Coronary artery (tissue), 2 donors: ENCODE results near the gene NBL1.

ENCODE experiments used
- DNase-seq: peaks from one replicate; pipeline ENCODE4 v3.0.0-alpha.2; 2017; ENCODE audit warnings: low spot score
- H3K27ac ChIP-seq, 2 donors: fragments of 200-600 bp; sonication (generic); one replicate each; pipeline ENCODE4 v1.5.1; 2016 to 2019
- H3K4me3 ChIP-seq: fragments of 200-600 bp; sonication (generic); 2 replicates; pipeline ENCODE4 v1.5.1; 2016; ENCODE audit warnings: mild to moderate bottlenecking, moderate library complexity
- TF ChIP-seq, protein P1 (sequence below): fragments of 200-600 bp; sonication (generic); IDR thresholded peaks from one replicate; pipeline ENCODE4 v1.5.1; 2019; ENCODE audit warnings: antibody characterized with exemption

Gene NBL1

DNA sequence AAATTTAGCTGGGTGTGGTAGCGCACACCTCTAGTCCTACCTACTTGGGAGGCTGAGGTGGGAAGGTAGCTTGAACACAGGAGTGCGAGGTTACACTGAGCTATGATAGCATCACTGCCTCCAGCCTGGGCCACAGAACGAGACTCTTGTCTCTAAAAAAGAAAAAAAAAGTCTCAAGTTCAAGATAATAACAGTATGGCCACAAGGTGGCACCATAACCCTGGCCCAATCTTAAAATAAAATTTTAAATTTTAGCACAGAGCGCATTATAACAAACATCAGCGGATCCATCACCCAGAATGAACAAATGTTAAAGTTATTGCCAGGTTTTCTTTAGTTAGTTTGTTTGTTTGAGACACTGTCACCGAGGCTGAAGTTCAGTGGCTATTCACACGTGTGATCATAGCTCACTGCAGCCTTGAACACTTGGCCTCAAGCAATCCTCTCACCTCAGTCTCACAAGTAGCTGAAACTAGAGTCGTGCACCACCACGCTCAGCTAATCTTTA lies 17.7 kb downstream of the NBL1 start:
- DNase-seq, result no peak
- TF ChIP-seq, protein P1, sequence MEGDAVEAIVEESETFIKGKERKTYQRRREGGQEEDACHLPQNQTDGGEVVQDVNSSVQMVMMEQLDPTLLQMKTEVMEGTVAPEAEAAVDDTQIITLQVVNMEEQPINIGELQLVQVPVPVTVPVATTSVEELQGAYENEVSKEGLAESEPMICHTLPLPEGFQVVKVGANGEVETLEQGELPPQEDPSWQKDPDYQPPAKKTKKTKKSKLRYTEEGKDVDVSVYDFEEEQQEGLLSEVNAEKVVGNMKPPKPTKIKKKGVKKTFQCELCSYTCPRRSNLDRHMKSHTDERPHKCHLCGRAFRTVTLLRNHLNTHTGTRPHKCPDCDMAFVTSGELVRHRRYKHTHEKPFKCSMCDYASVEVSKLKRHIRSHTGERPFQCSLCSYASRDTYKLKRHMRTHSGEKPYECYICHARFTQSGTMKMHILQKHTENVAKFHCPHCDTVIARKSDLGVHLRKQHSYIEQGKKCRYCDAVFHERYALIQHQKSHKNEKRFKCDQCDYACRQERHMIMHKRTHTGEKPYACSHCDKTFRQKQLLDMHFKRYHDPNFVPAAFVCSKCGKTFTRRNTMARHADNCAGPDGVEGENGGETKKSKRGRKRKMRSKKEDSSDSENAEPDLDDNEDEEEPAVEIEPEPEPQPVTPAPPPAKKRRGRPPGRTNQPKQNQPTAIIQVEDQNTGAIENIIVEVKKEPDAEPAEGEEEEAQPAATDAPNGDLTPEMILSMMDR, result peak; percentile 66
- Histone ChIP-seq H3K27ac (no peak overlapping the region), H3K4me3 (no peak overlapping the region)

DNA sequence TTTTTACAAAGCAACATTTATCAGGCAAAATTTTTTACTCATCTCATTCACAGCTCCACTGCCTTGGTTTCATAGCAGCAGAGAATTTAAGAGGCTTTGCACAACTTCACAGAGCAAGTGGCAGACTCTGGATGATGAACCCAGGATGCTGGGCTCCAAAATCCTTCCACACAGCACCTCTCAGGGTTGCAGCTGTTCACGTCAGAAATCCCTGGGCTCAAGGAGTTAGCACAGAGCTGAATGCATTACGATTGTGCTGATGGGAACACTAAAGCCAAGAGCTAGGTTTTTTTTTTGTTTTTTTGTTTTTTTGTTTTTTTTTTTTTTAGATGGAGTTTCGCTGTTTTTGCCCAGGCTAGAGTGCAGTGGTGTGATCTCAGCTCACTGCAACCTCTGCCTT lies 18.2 kb downstream of the NBL1 start:
- TF ChIP-seq, protein P1, result no peak
- no peak for DNase-seq
- no peak overlapping the region for H3K27ac ChIP-seq
- no peak overlapping the region for H3K4me3 ChIP-seq

DNA sequence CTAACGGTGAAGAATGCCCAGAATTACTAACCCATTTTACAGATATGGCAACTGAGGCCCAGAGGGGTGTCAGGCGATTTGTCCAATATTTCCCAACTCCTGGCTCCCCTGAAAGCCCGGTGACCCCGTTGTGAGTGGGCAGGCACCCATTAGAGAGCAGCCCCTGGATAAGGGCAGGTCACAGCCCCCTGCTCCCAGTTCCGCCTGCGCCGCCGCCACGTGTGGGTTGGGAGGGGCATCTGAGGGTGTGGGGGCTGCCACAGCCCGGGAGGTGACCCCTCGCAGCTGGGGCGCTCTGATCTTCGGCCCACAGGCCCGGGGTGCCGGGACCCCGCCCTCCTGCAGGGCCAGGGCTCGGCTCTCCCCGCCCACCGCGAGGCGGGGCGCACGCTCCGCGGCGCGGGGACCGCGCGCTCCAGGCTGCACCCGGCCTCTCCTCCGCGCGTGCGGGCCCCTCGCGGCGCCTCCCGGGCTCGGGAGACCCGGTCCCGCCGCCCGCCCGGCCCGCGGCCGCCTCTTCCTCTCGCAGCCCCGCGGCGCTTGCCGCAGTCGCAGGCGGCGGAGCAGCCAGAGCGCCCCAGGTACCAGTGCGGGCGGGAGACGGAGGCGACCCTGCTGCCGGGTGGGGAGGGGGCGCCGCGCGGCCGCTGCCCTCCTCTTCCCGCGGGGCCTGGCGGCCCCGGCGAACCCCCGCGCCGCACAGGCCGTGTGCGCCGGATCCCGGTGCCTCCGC lies 20.5 kb downstream of the NBL1 start, which contains the start of gene HTR6:
HTR6 (plus strand) TSS at position 423 of the 733 bp plus-strand sequence. CDS start 879 bp downstream, outside the sequence.
- no peak for DNase-seq
- Histone ChIP-seq H3K4me3 (peak within 1 kb of the TSS; percentile 55), H3K27ac (no peak within 1 kb of the TSS)
- TF ChIP-seq, protein P1, result no peak

DNA sequence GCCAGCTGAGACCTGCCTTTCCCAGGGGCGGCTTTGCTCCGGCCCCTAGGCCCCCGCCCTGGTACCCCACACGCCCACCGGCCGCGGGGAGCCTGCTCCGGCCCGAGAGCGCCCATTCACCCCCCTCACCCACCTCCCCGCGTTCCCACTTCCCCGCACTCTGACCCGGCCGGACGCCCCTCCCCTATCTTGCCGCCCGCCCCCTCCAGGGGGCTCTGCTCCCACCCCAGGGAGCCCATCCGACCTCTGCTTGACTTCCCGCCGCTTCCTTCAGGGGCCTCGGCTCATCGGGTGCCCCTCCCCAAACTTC lies 21.0 kb downstream of the NBL1 start:
- DNase-seq, result no peak
- H3K4me3 ChIP-seq, result peak overlapping the region; percentile 55
- TF ChIP-seq, protein P1, result no peak
- no peak overlapping the region for H3K27ac ChIP-seq

DNA sequence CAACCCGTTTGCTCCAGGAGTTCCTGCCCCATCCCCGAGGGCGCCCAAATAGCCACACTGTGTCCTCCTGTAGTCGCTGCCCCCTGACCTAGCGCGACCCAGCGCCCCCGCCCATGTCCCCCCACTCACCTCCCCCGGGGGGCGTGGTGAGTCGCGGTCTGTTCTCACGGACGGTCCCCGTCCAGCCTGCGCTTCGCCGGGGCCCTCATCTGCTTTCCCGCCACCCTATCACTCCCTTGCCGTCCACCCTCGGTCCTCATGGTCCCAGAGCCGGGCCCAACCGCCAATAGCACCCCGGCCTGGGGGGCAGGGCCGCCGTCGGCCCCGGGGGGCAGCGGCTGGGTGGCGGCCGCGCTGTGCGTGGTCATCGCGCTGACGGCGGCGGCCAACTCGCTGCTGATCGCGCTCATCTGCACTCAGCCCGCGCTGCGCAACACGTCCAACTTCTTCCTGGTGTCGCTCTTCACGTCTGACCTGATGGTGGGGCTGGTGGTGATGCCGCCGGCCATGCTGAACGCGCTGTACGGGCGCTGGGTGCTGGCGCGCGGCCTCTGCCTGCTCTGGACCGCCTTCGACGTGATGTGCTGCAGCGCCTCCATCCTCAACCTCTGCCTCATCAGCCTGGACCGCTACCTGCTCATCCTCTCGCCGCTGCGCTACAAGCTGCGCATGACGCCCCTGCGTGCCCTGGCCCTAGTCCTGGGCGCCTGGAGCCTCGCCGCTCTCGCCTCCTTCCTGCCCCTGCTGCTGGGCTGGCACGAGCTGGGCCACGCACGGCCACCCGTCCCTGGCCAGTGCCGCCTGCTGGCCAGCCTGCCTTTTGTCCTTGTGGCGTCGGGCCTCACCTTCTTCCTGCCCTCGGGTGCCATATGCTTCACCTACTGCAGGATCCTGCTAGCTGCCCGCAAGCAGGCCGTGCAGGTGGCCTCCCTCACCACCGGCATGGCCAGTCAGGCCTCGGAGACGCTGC lies 21.7 kb downstream of the NBL1 start:
- Histone ChIP-seq H3K27ac (no peak overlapping the region), H3K4me3 (peak overlapping the region; percentile 55)
- TF ChIP-seq, protein P1, result no peak
- DNase-seq, result no peak

DNA sequence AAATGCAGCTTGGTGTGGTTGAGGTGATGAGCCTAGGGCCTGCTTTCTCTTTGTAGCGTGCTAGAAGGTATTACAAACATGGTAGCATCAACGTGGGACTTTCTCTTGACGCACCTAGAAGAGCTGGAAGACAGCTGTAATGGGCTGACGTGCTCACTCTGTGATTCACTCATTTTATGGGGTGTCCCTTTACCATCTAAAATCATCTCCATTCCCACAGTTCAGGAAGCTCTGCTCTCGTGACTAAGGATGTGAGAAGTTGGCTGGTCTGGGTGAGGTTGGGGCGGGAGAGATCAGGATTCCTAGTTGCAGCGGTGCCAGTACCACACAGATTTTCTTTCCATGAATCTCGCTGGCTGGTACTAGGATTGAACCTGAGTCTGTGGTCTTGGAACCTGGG lies 24.8 kb downstream of the NBL1 start:
- DNase-seq, result no peak
- Histone ChIP-seq H3K27ac (no peak overlapping the region), H3K4me3 (no peak overlapping the region)
- TF ChIP-seq, protein P1, result no peak
